ENCODE data around the gene C10orf105. TPM values are rescaled to one million over a fixed set of nuclear protein-coding genes. Genes with fewer than 3 reads are reported as not detected.

The C10orf105 gene
- total and polyA plus RNA-seq, 2 of the 8 experiments (the other 6 are each of a cell fraction or from before 2014, with no cell fraction given), result 0.71 to 0.73 TPM

- Histone ChIP-seq H3K4me2 (ENCODE audit: insufficient read depth in 1 of 2, low read depth in 2 of 2, low read length in 2 of 2) (no peak overlapping the region), H3K79me1 (ENCODE audit: low read depth, low read length) (no peaks in the 10 kb centered on the region)
- POLR2A ChIA-PET (ENCODE audit: partially characterized antibody), result no interaction called here
- TF ChIP-seq CREB1 (IDR thresholded peaks at IDR 0.05), result no peak
- TF ChIP-seq ATF3 (IDR thresholded peaks at IDR 0.05; ENCODE audit: insufficient read depth, low read depth, low read length), result no peak
- TF ChIP-seq JUN (IDR thresholded peaks at IDR 0.05; ENCODE audit: low read depth, low read length), result no peak
- no peak for TF ChIP-seq SIRT6 (IDR thresholded peaks at IDR 0.05; ENCODE audit: low read length)
- no peak for TF ChIP-seq TEAD4 (IDR thresholded peaks at IDR 0.05; ENCODE audit: low read depth, low read length)
- TF ChIP-seq KDM4A (IDR thresholded peaks at IDR 0.05; ENCODE audit: low read depth, low read length, severe bottlenecking), result no peak
- no peak for TF ChIP-seq SP4 (IDR thresholded peaks at IDR 0.05; ENCODE audit: low read length)
- TF ChIP-seq PHF8 (conservative IDR thresholded peaks at IDR 0.05; ENCODE audit: low read depth, low read length), result no peak
- TF ChIP-seq BRCA1 (IDR thresholded peaks at IDR 0.05; ENCODE audit: low read depth, low read length), result no peak
- no peak for TF ChIP-seq GABPA (IDR thresholded peaks at IDR 0.05; ENCODE audit: borderline replicate concordance, insufficient read depth, low read length)
- no peak for TF ChIP-seq SP1 (IDR thresholded peaks at IDR 0.05; ENCODE audit: low read depth, low read length)
- no peak for TF ChIP-seq CBX5 (IDR thresholded peaks at IDR 0.05; ENCODE audit: low read depth, low read length)
- no peak for TF ChIP-seq FOSL1 (IDR thresholded peaks at IDR 0.05; ENCODE audit: insufficient read depth, low read depth, low read length)
- no peak for TF ChIP-seq TCF12 (IDR thresholded peaks at IDR 0.05; ENCODE audit: low read depth, low read length)
- no peak for TF ChIP-seq BACH1 (IDR thresholded peaks at IDR 0.05; ENCODE audit: low read length)
Observed at GRCh38 chr10:71767420-71768035, 48.0 kb upstream of the C10orf105 start.

More at GRCh38 chr10:71767420-71768035, 48.0 kb upstream of the C10orf105 start:
- Histone ChIP-seq H3K9me3 (ENCODE audit: insufficient read depth in 2 of 2, low read depth in 1 of 2, low read length in 1 of 2) (no peaks in the 10 kb centered on the region), H2BK15ac (ENCODE audit: low read length) (no peak overlapping the region), H3K56ac (replicated peaks; ENCODE audit: insufficient read length, low read depth, low read length) (no peak overlapping the region), H3K23ac (ENCODE audit: insufficient read length) (no peak overlapping the region), H3K27ac (ENCODE audit: low read depth, low read length) (no peak overlapping the region), H4K5ac (ENCODE audit: insufficient read length, low read depth, low read length) (no peak overlapping the region), H3K79me2 (ENCODE audit: control insufficient read depth in 1 of 2, insufficient read depth in 2 of 2, low read length in 2 of 2) (no peaks in the 10 kb centered on the region), H3K23me2 (ENCODE audit: low read depth, low read length) (no peaks in the 10 kb centered on the region), H4K8ac (ENCODE audit: extremely low read depth, insufficient read depth, low read length) (no peak overlapping the region), H2BK5ac (ENCODE audit: low read depth, low read length) (no peak overlapping the region), H4K20me1 (replicated peaks in 1 of 2; ENCODE audit: control insufficient read depth in 1 of 2, insufficient read depth in 2 of 2, low read length in 2 of 2) (no peaks in the 10 kb centered on the region), H2BK20ac (ENCODE audit: low read length) (no peak overlapping the region), H3K4ac (replicated peaks; ENCODE audit: insufficient read length, low read depth, low read length) (no peak overlapping the region), H3K14ac (ENCODE audit: insufficient read length) (no peak overlapping the region), H3K4me3 (ENCODE audit: extremely low read depth in 1 of 4, insufficient read depth in 2 of 4, low read depth in 3 of 4, low read length in 4 of 4) (no peak overlapping the region), H3K27me3 (replicated peaks in 1 of 4; ENCODE audit: control insufficient read depth in 3 of 4, extremely low read depth in 1 of 4, insufficient read depth in 3 of 4, low read length in 3 of 4) (peaks cover under 1 to 8% (median 5%) of the 10 kb centered on the region in 4 experiments; a peak in 6 of 7 replicates), H3K9ac (replicated peaks in 1 of 4; ENCODE audit: extremely low read depth in 1 of 4, low read depth in 3 of 4, low read length in 3 of 4) (no peak overlapping the region), H2AK5ac (ENCODE audit: low read depth, low read length) (no peak overlapping the region), H2BK12ac (ENCODE audit: low read depth, low read length) (no peak overlapping the region), H2BK120ac (replicated peaks; ENCODE audit: low read depth, low read length) (no peak overlapping the region), H4K91ac (replicated peaks; ENCODE audit: insufficient read length, low read length) (no peak overlapping the region), H2AFZ (ENCODE audit: low read length) (no peak overlapping the region), H3K18ac (ENCODE audit: extremely low read depth, low read length) (no peak overlapping the region), H3K36me3 (ENCODE audit: control insufficient read depth in 2 of 4, insufficient read depth in 4 of 4, low read length in 3 of 4) (no peaks in the 10 kb centered on the region), H3K4me1 (replicated peaks in 1 of 4; ENCODE audit: control insufficient read depth in 3 of 4, insufficient read depth in 4 of 4, low read length in 3 of 4) (no peaks in the 10 kb centered on the region; a peak in 1 of 7 replicates)
- DNase-seq (ENCODE audit: low read depth in 1 of 2, low spot score in 2 of 2), result no peak
- FAIRE-seq, result no peak
- CTCF ChIA-PET (ENCODE audit: partially characterized antibody), result interaction anchor here (0.7 to 5.3 kb wide), 17 partner anchors 8 to 383 kb away, joined by 3 to 44 read pairs (median 5); partner anchors contain the start of genes CDH23 and VSIR
- 85% methylated on average over 10 of the region's 10 CpGs; no CpG with 5 or more reads in 1 of the 2 experiments for WGBS, 2 experiments (ENCODE audit: extremely low coverage in 1 of 2, insufficient coverage in 1 of 2, insufficient read length in 1 of 2, insufficient replicate concordance in 2 of 2, low coverage in 1 of 2, low lambda C conversion rate in 2 of 2, missing lambda C conversion rate in 1 of 2)
